Tibial nerve (tissue), 4 donors: ENCODE measurements around the gene G6PD. TPM values are rescaled to one million over a fixed set of nuclear protein-coding genes. Genes with fewer than 3 reads are reported as not detected.

Experiments used
- DNase-seq, 2 donors: peaks; one replicate each; pipeline ENCODE4 v3.0.0-alpha.2; 2019; ENCODE audit warnings: low spot score in 2 of 2
- H3K27ac ChIP-seq, 4 donors: fragments of 200-600 bp; sonication (generic) in 3 of 4; one replicate each; pipeline ENCODE4 v1.5.1; 2017 to 2019; ENCODE audit warnings: mild to moderate bottlenecking in 1 of 4
- H3K27me3 ChIP-seq, 2 donors: fragments of 200-600 bp; sonication (generic) in 1 of 2; one replicate each; pipeline versions ENCODE4 v1.5.1 to v1.6.0; 2017 to 2019
- H3K36me3 ChIP-seq, 3 donors: fragments of 200-600 bp; sonication (generic); one replicate each; pipeline ENCODE4 v1.5.1; 2018 to 2019
- H3K4me1 ChIP-seq, 4 donors: fragments of 200-600 bp; sonication (generic) in 3 of 4; one replicate each; pipeline ENCODE4 v1.5.1; 2017 to 2019
- H3K4me3 ChIP-seq, 4 donors: fragments of 200-600 bp; sonication (generic) in 3 of 4; one replicate each; pipeline ENCODE4 v1.5.1; 2017 to 2019; ENCODE audit warnings: mild to moderate bottlenecking in 1 of 4, moderate library complexity in 1 of 4
- H3K9me3 ChIP-seq, 4 donors: fragments of 200-600 bp; sonication (generic) in 3 of 4; one replicate each; pipeline ENCODE4 v1.5.1; 2017 to 2019
- EP300 ChIP-seq, 2 donors: sonication (generic); formaldehyde crosslinking; IDR thresholded peaks; one replicate each; pipeline ENCODE4 v1.6.1; 2017; ENCODE audit warnings: antibody characterized with exemption in 2 of 2, mild to moderate bottlenecking in 1 of 2
- POLR2A ChIP-seq, 2 donors: fragments of 450-650 bp; IDR thresholded peaks; one replicate each; pipeline ENCODE4 v1.6.1; 2017; ENCODE audit warnings: antibody characterized with exemption in 2 of 2, mild to moderate bottlenecking in 2 of 2, moderate library complexity in 2 of 2
- WGBS, 2 donors: methylation state at CpG; one replicate each; pipeline ENCODE4 v1.1.5; 2018; 5-methylcytosine and 5-hydroxymethylcytosine counted together
- total RNA-seq, 4 donors: library from RNA; depleted of rRNA; stranded (reverse); fragments of >200 nt; gene quantifications; one replicate each; pipeline ENCODE4 v1.1.0, GENCODE V29; 2016
- TF ChIP-seq, protein P1 (sequence below), 5 experiments: fragments of 200-600 bp in 3 of 5; fragments of 450-650 bp in 2 of 5; sonication (generic) in 3 of 5; IDR thresholded peaks; one replicate each; pipeline ENCODE4 v1.5.1; 2016 to 2019; ENCODE audit warnings: antibody characterized with exemption in 5 of 5, mild to moderate bottlenecking in 3 of 5, moderate library complexity in 2 of 5

G6PD gene
- total RNA-seq, 4 donors from 2014 or later: 30.6 to 89.7 (median 41.8) TPM

DNA sequence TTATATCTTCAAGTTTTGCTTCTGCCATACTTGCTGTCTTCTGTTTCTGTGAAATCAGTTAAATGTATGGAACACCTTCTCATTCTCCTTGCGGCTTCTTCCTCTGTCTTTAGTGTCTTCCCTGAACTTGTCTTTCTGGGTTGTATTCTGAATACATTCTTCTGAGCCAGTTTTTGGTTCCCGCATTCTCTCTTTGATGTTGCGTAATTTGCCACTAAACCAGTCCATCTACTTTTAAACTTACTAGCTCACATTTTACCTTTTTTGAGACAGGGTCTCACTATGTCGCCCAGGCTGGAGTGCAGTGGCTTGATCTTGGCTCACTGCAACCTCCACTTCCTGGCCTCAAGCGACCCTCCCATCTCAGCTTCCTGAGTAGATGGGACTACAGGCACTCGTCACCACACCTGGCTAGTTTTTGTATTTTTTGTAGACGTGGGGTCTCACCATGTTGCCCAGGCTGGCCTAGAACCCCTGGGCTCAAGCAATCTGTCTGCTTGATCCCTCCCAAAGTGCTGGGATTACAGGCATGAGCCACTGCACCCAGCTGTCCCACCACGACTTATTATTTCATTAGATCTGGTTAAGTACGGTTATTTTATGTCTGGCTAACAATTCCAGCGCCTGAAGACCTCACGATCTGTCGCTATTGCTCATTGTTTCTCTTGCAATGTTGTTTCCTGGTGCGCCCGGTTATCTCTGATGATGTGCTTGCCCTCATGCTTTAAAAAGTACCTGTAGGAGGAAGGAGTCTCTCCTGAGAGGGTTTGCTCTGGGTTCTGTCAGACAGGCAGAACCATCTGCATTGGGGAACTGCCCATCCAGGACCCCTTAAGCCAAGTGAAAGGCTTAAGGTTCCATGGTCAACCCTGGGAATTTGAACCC lies 20.8 kb downstream of the G6PD start:
- Histone ChIP-seq H3K36me3 (no peaks in the 10 kb centered on the region), H3K27ac (peak overlapping the region in 2 of 4 donors; percentile 76 to 86), H3K27me3 (no peaks in the 10 kb centered on the region), H3K4me1 (peaks cover 0 to 7% (median 2%) of the 10 kb centered on the region in 4 donors), H3K9me3 (no peaks in the 10 kb centered on the region), H3K4me3 (no peak overlapping the region)
- no peak for DNase-seq
- TF ChIP-seq, protein P1, sequence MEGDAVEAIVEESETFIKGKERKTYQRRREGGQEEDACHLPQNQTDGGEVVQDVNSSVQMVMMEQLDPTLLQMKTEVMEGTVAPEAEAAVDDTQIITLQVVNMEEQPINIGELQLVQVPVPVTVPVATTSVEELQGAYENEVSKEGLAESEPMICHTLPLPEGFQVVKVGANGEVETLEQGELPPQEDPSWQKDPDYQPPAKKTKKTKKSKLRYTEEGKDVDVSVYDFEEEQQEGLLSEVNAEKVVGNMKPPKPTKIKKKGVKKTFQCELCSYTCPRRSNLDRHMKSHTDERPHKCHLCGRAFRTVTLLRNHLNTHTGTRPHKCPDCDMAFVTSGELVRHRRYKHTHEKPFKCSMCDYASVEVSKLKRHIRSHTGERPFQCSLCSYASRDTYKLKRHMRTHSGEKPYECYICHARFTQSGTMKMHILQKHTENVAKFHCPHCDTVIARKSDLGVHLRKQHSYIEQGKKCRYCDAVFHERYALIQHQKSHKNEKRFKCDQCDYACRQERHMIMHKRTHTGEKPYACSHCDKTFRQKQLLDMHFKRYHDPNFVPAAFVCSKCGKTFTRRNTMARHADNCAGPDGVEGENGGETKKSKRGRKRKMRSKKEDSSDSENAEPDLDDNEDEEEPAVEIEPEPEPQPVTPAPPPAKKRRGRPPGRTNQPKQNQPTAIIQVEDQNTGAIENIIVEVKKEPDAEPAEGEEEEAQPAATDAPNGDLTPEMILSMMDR (IDR thresholded peaks at IDR 0.05): no peak
- no peak for TF ChIP-seq EP300 (IDR thresholded peaks at IDR 0.05)
- no peak for TF ChIP-seq POLR2A (IDR thresholded peaks at IDR 0.05)
- WGBS, 2 donors: 86 to 94% methylated on average over 13 to 14 of the region's 14 CpGs

DNA sequence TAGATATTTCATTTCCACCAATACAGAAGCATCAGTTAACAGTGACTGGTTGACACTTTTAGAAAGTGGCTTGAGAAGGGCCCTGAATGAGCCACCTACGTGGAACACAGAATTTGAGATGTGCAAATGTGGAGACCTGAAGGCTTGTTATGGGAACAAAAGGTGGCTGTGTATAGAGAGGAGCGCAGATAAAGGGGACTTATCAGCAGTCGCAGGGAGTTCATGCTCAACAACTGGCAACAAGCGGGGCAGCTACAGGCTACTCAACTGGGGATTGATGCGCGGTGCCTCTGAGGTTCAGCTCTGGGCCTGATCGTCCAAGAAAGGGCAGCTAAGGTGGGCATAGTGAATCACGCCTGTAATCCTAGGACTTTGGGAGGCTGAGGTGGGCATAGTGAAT lies 27.3 kb downstream of the G6PD start:
- WGBS, 2 donors: 91 to 97% methylated on average over 8 of the region's 8 CpGs
- H3K4me1 ChIP-seq: peaks cover 0 to 21% (median 5%) of the 10 kb centered on the region in 4 donors
- no peaks in the 10 kb centered on the region for H3K27me3 ChIP-seq
- H3K27ac ChIP-seq: no peak overlapping the region
- no peak for DNase-seq
- H3K36me3 ChIP-seq: no peaks in the 10 kb centered on the region
- no peak overlapping the region for H3K4me3 ChIP-seq
- TF ChIP-seq, protein P1 (IDR thresholded peaks at IDR 0.05): no peak
- TF ChIP-seq POLR2A (IDR thresholded peaks at IDR 0.05) (no peak), EP300 (IDR thresholded peaks at IDR 0.05) (no peak)
- no peaks in the 10 kb centered on the region for H3K9me3 ChIP-seq

DNA sequence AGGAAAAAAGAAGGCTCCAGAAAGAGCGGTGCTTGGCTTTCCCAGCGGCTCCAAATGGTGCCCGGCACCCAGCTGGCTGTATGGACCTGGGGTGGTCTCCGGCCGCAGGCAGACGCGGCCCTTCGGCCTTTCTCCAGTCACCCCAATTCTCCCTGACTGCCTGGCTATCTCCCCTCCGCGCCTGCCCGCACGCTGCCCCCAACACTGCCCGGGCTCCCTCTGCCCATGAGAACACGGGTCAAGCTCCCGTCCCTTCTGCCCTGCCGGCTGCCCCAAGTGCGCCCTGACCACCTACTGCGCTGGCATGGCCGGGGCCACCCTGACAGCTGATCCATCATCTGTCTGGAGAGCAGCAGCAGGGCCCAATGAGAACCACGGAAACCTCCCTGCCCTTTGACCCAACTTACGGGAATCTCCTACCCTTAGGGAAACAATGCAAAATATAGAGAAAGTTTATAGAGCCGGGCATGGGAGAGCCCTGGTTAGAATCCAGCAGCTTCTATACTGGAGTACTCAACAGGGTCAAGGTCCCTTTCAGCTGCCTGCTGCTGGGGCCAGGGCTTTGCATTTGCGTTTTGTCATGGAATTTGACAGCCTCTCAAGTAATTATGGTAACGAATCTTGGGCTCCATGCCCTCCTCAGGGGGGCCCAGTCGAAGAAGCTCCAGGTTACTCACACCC lies 29.4 kb downstream of the G6PD start:
- Histone ChIP-seq H3K4me3 (peak overlapping the region; percentile 11 to 81 (median 52)), H3K4me1 (peaks cover 0 to 21% (median 5%) of the 10 kb centered on the region in 4 donors), H3K9me3 (no peaks in the 10 kb centered on the region), H3K27me3 (no peaks in the 10 kb centered on the region), H3K27ac (peak overlapping the region; percentile 81 to 96 (median 89)), H3K36me3 (no peaks in the 10 kb centered on the region)
- TF ChIP-seq EP300 (IDR thresholded peaks at IDR 0.05) (no peak), POLR2A (IDR thresholded peaks at IDR 0.05) (no peak)
- TF ChIP-seq, protein P1 (IDR thresholded peaks at IDR 0.05): no peak
- no peak for DNase-seq
- 13 to 55% methylated on average over 1 to 23 of the region's 25 CpGs for whole genome bisulfite sequencing, 2 donors

DNA sequence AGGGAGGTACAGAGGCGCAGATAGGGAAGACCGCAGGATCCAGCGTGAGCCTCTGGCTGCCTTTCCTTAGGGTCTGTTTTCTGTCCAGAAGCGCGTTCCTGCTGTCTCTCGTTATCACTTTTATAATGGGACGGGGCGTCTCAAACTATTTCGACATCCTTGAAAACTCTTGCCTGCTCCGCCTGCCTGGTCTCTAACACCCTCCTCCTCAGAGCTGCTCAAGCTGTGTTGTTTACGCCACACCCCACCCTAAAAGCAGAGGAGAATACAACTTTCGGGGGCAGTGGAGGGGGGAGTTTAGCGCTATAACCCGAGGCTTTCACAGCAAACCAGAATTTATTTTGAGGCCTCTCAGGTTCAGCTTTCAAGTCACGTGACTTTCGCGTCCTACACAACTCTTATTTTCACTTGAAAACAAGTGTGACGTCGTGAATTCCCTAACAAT lies 30.0 kb downstream of the G6PD start:
- DNase-seq: peak in 1 of 2 donors; percentile 41
- Histone ChIP-seq H3K27me3 (no peaks in the 10 kb centered on the region), H3K36me3 (no peaks in the 10 kb centered on the region), H3K4me1 (peaks cover 0 to 21% (median 5%) of the 10 kb centered on the region in 4 donors), H3K27ac (peak overlapping the region; percentile 81 to 96 (median 89)), H3K9me3 (no peaks in the 10 kb centered on the region), H3K4me3 (peak overlapping the region; percentile 11 to 81 (median 52))
- WGBS, 2 donors: 2 to 42% methylated on average over 12 to 19 of the region's 19 CpGs
- TF ChIP-seq, protein P1 (IDR thresholded peaks at IDR 0.05): no peak
- no peak for TF ChIP-seq POLR2A (IDR thresholded peaks at IDR 0.05)
- TF ChIP-seq EP300 (IDR thresholded peaks at IDR 0.05): peak in 1 of 2 donors; percentile 4
